GM19025 (cell line): Measurements from ENCODE around the gene SLC6A9.
A peak's percentile ranks its signal among the peaks of the same experiment; 100 is the strongest.

Source experiments
- ATAC-seq: cut with Tn5 transposase; IDR thresholded peaks from one replicate; pipeline ENCODE4 v1.9.1; 2021; ENCODE audit warnings: mild to moderate bottlenecking, low read depth, moderate library complexity; ENCODE audit not compliant: unreplicated experiment

Gene SLC6A9

DNA sequence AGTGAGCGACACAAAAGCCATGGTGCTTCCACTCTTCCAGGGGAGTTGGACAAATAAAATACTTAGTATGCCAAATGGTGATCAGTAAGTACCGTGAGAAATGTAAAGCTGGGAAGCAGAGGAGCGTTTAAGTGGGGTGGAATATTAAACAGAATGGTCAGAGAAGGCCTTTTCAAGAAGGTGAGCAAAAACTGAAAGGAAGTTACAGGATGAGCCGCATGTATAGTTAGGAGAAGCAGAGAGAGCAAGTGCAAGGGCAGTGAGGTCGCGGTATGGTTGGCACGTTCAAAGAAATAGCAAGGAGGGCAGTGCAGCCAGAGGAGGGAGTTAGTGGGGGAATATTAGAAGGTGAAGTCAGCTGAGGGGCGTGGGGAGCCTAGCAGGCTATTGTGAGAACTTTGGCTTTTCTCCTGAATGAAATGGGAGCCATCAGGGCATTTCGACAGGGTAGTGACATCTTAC, 57.2 kb downstream of the SLC6A9 start:
- ATAC-seq: no peak

GRCh38 chr1:43971336-43971980, 59.8 kb downstream of the SLC6A9 start:
- ATAC-seq: no peak

DNA sequence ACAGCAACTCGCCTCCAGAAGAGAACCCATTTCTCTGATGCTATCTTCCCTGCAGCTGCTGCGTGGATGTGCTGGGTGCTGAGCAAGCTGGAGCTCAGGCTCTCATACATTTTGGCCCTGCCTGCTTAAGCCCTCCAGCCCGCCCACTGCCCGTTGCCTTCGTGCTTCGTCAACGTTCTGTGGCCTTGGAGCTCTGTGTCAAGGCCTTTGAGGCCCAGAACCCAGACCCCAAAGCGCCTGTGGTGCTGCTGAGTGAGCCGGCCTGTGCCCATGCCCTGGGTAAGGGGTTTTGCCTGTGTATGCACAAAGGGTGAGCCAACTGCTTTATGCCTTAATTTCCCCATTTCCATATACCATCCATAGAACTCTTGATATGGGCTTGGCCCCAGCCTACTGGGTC, 60.4 kb downstream of the SLC6A9 start:
- ATAC-seq: no peak

GRCh38 chr1:43970502-43970901, 60.8 kb downstream of the SLC6A9 start:
- no peak for ATAC-seq

- peak; percentile 73 for ATAC-seq
These were observed 61.4 kb downstream of the SLC6A9 start, which contains the start of gene DPH2 for GRCh38 chr1:43969746-43970466. DPH2 (plus strand) TSS chr1:43970010; CDS start chr1:43970176, 166 bp downstream.

- no peak for ATAC-seq
These were observed 61.9 kb downstream of the SLC6A9 start for GRCh38 chr1:43969416-43969745.

DNA sequence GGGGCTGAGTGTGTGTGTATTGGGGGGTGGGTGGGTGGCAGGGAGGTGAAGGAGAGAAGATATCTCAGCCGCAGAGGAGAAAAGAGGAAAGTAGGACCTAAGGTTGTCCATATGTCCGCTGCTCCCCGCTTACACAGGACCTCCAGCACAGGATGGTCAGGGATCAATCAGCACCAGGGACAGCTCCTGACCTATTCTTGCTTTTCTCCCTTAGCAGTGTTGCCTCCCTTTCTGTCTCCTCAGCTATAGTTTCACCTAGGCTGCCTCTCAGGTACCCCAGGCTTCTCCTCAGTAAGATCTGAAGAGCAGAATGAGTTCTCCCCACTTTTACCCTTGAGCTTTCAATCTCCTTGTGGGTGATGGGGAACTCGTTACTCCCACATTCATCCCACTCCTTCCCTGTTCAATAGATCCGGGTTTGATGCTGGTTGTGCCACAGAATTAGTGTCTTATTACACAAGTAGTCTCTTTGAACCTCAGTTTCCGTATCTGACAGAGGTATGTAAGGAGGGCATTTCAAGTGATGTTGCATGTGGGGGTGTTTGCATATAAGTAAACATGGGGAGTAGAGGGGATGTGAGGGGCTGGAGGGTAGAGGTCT, 62.8 kb downstream of the SLC6A9 start:
- ATAC-seq: no peak

- no peak for ATAC-seq
These were observed 65.9 kb downstream of the SLC6A9 start for GRCh38 chr1:43965316-43965715.

DNA sequence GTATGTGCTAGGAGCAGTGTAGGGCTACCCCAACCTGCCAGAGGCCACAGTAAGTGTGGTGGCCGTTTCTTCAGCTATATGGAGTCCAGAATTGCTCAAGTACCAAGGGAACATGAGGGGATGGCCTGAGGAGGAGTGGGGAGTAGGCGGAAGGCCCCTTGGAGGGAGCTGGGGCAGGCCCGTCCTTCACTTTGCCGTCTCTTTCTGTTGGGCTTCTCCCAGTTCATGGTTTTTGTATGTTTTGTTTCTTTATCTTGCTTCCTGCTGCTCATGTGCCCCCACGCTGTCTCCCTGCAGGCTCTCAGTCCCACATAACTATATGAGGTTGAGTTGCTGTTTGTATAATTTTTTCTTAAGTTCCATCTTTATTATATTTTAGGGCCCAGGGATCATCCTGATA, 67.4 kb downstream of the SLC6A9 start:
- no peak for ATAC-seq

DNA sequence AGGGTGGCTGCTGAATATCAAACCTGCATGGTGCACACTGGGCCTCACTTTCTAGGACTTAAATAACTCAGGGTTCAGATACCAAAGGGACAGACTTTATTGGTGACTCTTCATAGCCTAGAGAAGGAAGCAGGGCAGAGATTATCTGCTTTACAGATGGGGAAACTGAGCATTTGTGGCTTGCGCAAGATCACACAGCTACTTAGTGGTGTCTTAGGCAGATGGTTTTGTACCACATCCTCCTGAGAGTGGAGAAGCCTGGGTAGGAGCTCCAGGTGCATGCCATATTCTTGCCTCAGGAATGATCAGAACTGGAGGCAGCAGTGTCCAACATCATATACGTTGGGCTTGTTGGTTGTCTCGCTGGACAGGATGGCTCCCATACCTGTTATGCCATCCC, 68.3 kb downstream of the SLC6A9 start:
- no peak for ATAC-seq

- ATAC-seq: no peak
These were observed 68.9 kb downstream of the SLC6A9 start for GRCh38 chr1:43962324-43962723.

- ATAC-seq: no peak
These were observed 69.6 kb downstream of the SLC6A9 start for GRCh38 chr1:43961692-43962091.

GRCh38 chr1:43960798-43961197, 70.5 kb downstream of the SLC6A9 start:
- no peak for ATAC-seq

GRCh38 chr1:43958351-43959255, 72.7 kb downstream of the SLC6A9 start:
- no peak for ATAC-seq

GRCh38 chr1:43957407-43958040, 73.7 kb downstream of the SLC6A9 start:
- ATAC-seq: no peak

- no peak for ATAC-seq
These were observed 75.0 kb downstream of the SLC6A9 start for GRCh38 chr1:43956234-43956633.

GRCh38 chr1:43954036-43954435, 77.2 kb downstream of the SLC6A9 start:
- ATAC-seq: no peak

DNA sequence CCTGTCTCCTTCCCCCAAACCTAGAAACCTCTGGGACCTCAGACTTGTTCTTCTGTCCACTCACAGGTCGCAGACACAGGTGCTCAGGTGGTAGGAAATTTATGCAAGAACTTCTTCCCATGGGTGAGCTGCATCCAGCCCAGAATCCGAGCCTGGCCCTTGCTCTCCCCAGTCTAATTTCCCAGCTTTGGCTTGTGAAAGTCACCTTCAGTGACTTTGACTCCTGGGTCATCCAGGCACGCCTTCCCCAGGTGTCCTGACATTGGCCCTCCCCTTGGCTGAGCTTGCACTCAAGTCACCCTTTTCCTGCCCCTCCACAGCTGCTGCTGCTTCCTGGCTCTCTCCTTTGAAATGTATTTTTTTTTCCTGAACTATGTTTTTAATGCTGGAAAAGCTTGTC, 77.9 kb downstream of the SLC6A9 start:
- no peak for ATAC-seq

GRCh38 chr1:43952731-43953346, 78.4 kb downstream of the SLC6A9 start:
- no peak for ATAC-seq
